Karpas-422 (cell line): ENCODE data around the gene CDCA3. TPM values are rescaled to one million over a fixed set of nuclear protein-coding genes. Genes with fewer than 3 reads are reported as not detected.
"Not testable (repeated sequence)": the region's sequence is repeated elsewhere in the genome, so short reads cannot be mapped to it uniquely, and the experiment has no call there.

ENCODE experiments used
- DNase-seq: peaks from one replicate; pipeline ENCODE4 v3.0.0-alpha.2; 2015
- H2AFZ ChIP-seq: fragments of 200-600 bp; sonication (generic); 2 replicates; pipeline ENCODE4 v1.6.1; 2014; ENCODE audit warnings: antibody characterized with exemption, low read length, mixed read lengths
- H3K27ac ChIP-seq: fragments of 200-600 bp; sonication (generic); 2 replicates; pipeline ENCODE4 v1.5.1; 2014; ENCODE audit warnings: mild to moderate bottlenecking, low read length, moderate library complexity
- H3K27me3 ChIP-seq: fragments of 200-600 bp; sonication (generic); 2 replicates; pipeline ENCODE4 v1.6.1; 2014; ENCODE audit warnings: low read length, mixed read lengths
- H3K36me3 ChIP-seq: fragments of 200-600 bp; sonication (generic); 2 replicates; pipeline ENCODE4 v1.6.1; 2014; ENCODE audit warnings: low read length, mixed read lengths; ENCODE audit not compliant: insufficient read depth
- H3K4me1 ChIP-seq: fragments of 200-600 bp; sonication (generic); 2 replicates; pipeline ENCODE4 v1.6.1; 2014; ENCODE audit warnings: mild to moderate bottlenecking, low read length, mixed read lengths
- H3K4me2 ChIP-seq: fragments of 200-600 bp; sonication (generic); 2 replicates; pipeline ENCODE4 v1.6.1; 2014; ENCODE audit warnings: low read length, low read depth, mild to moderate bottlenecking; ENCODE audit not compliant: poor library complexity, severe bottlenecking
- H3K4me3 ChIP-seq: fragments of 200-600 bp; sonication (generic); 2 replicates; pipeline ENCODE4 v1.5.1; 2014; ENCODE audit warnings: mild to moderate bottlenecking, antibody characterized with exemption, low read length, mixed read lengths
- H3K79me2 ChIP-seq: fragments of 200-600 bp; sonication (generic); 2 replicates; pipeline ENCODE4 v1.6.1; 2014; ENCODE audit warnings: mild to moderate bottlenecking, low read length, mixed read lengths
- H3K9ac ChIP-seq: fragments of 200-600 bp; sonication (generic); 2 replicates; pipeline ENCODE4 v1.6.0; 2014; ENCODE audit warnings: low read length
- H3K9me2 ChIP-seq: fragments of 200-600 bp; sonication (generic), shearing (Covaris generic); replicated peaks from 2 replicates; pipeline ENCODE4 v1.6.0; 2014; ENCODE audit warnings: mild to moderate bottlenecking, low read length, moderate library complexity; ENCODE audit not compliant: insufficient read depth
- H3K9me3 ChIP-seq: fragments of 300-700, 200-600 bp; sonication (generic); 2 replicates; pipeline ENCODE4 v1.6.1; 2014; ENCODE audit warnings: low read length, mixed read lengths
- H4K20me1 ChIP-seq: fragments of 200-600 bp; sonication (generic); 2 replicates; pipeline ENCODE4 v1.6.1; 2014; ENCODE audit warnings: mild to moderate bottlenecking, antibody characterized with exemption, low read length, low read depth; ENCODE audit not compliant: insufficient read depth
- total RNA-seq: library from RNA; depleted of rRNA; stranded (reverse); fragments of >200 nt; shearing (Covaris generic); gene quantifications from 2 replicates; pipeline ENCODE4 v1.2.3, GENCODE V29; 2014; ENCODE audit warnings: low replicate concordance

CDCA3 gene
- total RNA-seq, 1 experiment from 2014 or later: 70.0 TPM

GRCh38 chr12:6870304-6870703 is 19.2 kb upstream of the CDCA3 start:
- not testable (repeated sequence) for H2AFZ ChIP-seq, DNase-seq, H3K9me2 ChIP-seq, H3K9me3 ChIP-seq, H3K27me3 ChIP-seq
- H4K20me1 ChIP-seq: peaks cover 38% of the 10 kb centered on the region
- peaks cover 63% of the 10 kb centered on the region for H3K4me1 ChIP-seq
- peak overlapping the region; percentile 100 for H3K4me2 ChIP-seq
- H3K36me3 ChIP-seq: peaks cover 46% of the 10 kb centered on the region
- peak overlapping the region; percentile 100 for H3K9ac ChIP-seq
- peak overlapping the region; percentile 90; the same call in 1 of the 2 replicates for H3K4me3 ChIP-seq
- H3K79me2 ChIP-seq: peaks cover 27% of the 10 kb centered on the region
- H3K27ac ChIP-seq: peak overlapping the region; percentile 57; the same call in 1 of the 2 replicates

- Histone ChIP-seq H4K20me1 (peaks cover 38% of the 10 kb centered on the region), H2AFZ (no peak overlapping the region), H3K9me3 (no peaks in the 10 kb centered on the region), H3K36me3 (peaks cover 43% of the 10 kb centered on the region), H3K9me2 (no peaks in the 10 kb centered on the region), H3K27ac (peak overlapping the region; percentile 98), H3K9ac (peak overlapping the region; percentile 100), H3K4me1 (peaks cover 63% of the 10 kb centered on the region), H3K27me3 (no peaks in the 10 kb centered on the region), H3K4me2 (peak overlapping the region; percentile 100), H3K79me2 (peaks cover 27% of the 10 kb centered on the region), H3K4me3 (peak overlapping the region; percentile 90)
- DNase-seq: peak; percentile 93
Measured at GRCh38 chr12:6869049-6870021, 18.2 kb upstream of the CDCA3 start.

- Histone ChIP-seq H3K79me2 (peaks cover 22% of the 10 kb centered on the region), H3K9me2 (no peaks in the 10 kb centered on the region), H3K4me2 (peak overlapping the region; percentile 100), H2AFZ (no peak overlapping the region), H3K27ac (peak overlapping the region; percentile 98), H3K9me3 (no peaks in the 10 kb centered on the region), H3K36me3 (peaks cover 37% of the 10 kb centered on the region), H3K9ac (peak overlapping the region; percentile 100), H3K27me3 (no peaks in the 10 kb centered on the region), H3K4me1 (peaks cover 59% of the 10 kb centered on the region), H3K4me3 (peak overlapping the region; percentile 90), H4K20me1 (peaks cover 38% of the 10 kb centered on the region)
- DNase-seq: peak; percentile 55
Measured at GRCh38 chr12:6868211-6869048, 17.3 kb upstream of the CDCA3 start.

GRCh38 chr12:6867413-6868210 is 16.5 kb upstream of the CDCA3 start, which contains the start of gene TPI1:
TPI1 (plus strand) TSS chr12:6867531; CDS start chr12:6867567, 36 bp downstream.
- Histone ChIP-seq H3K79me2 (peaks cover 22% of the 10 kb centered on the region), H3K4me3 (peak within 1 kb of the TSS; percentile 90), H3K9ac (peak within 1 kb of the TSS; percentile 100), H4K20me1 (peaks cover 34% of the 10 kb centered on the region), H3K9me3 (no peaks in the 10 kb centered on the region), H3K4me1 (peaks cover 53% of the 10 kb centered on the region), H3K9me2 (no peaks in the 10 kb centered on the region), H3K27me3 (no peaks in the 10 kb centered on the region), H3K27ac (peak within 1 kb of the TSS; percentile 98), H3K4me2 (peak within 1 kb of the TSS; percentile 100), H2AFZ (no peak within 1 kb of the TSS), H3K36me3 (peaks cover 43% of the 10 kb centered on the region)
- DNase-seq: peak; percentile 93

- peaks cover 30% of the 10 kb centered on the region for H4K20me1 ChIP-seq
- H3K36me3 ChIP-seq: peaks cover 44% of the 10 kb centered on the region
- no peak for DNase-seq
- H3K4me3 ChIP-seq: peak overlapping the region; percentile 90
- no peaks in the 10 kb centered on the region for H3K9me3 ChIP-seq
- H3K79me2 ChIP-seq: peaks cover 22% of the 10 kb centered on the region
- no peaks in the 10 kb centered on the region for H3K9me2 ChIP-seq
- H3K27me3 ChIP-seq: no peaks in the 10 kb centered on the region
- H3K4me2 ChIP-seq: peak overlapping the region; percentile 100
- H3K4me1 ChIP-seq: peaks cover 47% of the 10 kb centered on the region
- H2AFZ ChIP-seq: no peak overlapping the region
- H3K27ac ChIP-seq: peak overlapping the region; percentile 98
- H3K9ac ChIP-seq: peak overlapping the region; percentile 100
Measured at GRCh38 chr12:6866920-6867412, 15.9 kb upstream of the CDCA3 start.

GRCh38 chr12:6866163-6866919 is 15.3 kb upstream of the CDCA3 start:
- Histone ChIP-seq H3K4me3 (peak overlapping the region; percentile 90; the same call in 1 of the 2 replicates), H3K27ac (peak overlapping the region; percentile 98), H3K9ac (peak overlapping the region; percentile 100), H3K36me3 (peaks cover 50% of the 10 kb centered on the region), H3K27me3 (no peaks in the 10 kb centered on the region), H3K4me1 (peaks cover 40% of the 10 kb centered on the region), H3K9me3 (no peaks in the 10 kb centered on the region), H2AFZ (no peak overlapping the region), H3K9me2 (no peaks in the 10 kb centered on the region), H4K20me1 (peaks cover 27% of the 10 kb centered on the region), H3K79me2 (peaks cover 22% of the 10 kb centered on the region), H3K4me2 (peak overlapping the region; percentile 100)
- no peak for DNase-seq

- Histone ChIP-seq H4K20me1 (peaks cover 27% of the 10 kb centered on the region), H3K36me3 (peaks cover 44% of the 10 kb centered on the region), H3K79me2 (peaks cover 22% of the 10 kb centered on the region), H3K4me1 (peaks cover 30% of the 10 kb centered on the region)
- DNase-seq, H3K9me2 ChIP-seq, H3K9ac ChIP-seq, H3K4me3 ChIP-seq, H2AFZ ChIP-seq, H3K27ac ChIP-seq, H3K4me2 ChIP-seq, H3K27me3 ChIP-seq, H3K9me3 ChIP-seq: not testable (repeated sequence)
Measured at GRCh38 chr12:6865307-6865706, 14.2 kb upstream of the CDCA3 start.
